Occipital lobe (tissue), 2 donors: Measurements from ENCODE around the gene ABTB2. TPM values are rescaled to one million over a fixed set of nuclear protein-coding genes. Genes with fewer than 3 reads are reported as not detected.

Source experiments
- DNase-seq: peaks from one replicate; lab custom pipeline; 2025; lab: John Stamatoyannopoulos, UW
- total RNA-seq: library from RNA; depleted of rRNA; stranded (reverse); fragments of >200 nt; gene quantifications from one replicate; pipeline ENCODE4 v1.2.3, GENCODE V29; 2014

ABTB2 gene
- total RNA-seq, 1 donor from 2014 or later = 3.7 TPM

DNA sequence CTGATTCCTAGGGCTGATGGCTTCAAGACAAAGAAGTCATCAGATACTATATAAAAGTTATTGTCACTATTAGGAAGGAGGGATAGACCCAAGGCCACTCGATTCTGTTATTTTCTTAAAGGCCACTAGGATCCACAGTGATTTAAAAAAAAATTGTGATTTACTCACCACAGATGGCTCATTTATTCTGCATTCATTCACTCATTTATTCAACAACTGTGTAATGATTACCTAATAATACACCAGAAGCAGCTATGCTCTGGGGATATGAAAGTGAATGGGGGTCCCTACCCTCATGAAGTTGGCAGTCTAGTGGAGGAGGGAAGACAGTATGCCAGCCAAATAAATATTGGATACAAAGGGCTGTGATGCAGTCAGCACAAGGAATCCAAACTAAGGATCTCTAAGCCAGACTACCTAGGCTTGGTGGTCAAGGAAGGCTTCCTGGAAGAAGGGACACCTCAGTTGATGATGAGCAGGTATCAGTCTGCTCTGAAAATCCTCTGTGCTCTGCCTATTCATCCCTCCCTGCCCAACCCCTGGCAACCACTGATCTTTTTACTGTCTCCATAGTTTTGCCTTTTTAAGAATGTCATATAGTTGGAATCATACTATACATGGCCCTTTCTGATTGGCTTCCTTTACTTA, 141.9 kb downstream of the ABTB2 start:
- DNase-seq = no peak

DNA sequence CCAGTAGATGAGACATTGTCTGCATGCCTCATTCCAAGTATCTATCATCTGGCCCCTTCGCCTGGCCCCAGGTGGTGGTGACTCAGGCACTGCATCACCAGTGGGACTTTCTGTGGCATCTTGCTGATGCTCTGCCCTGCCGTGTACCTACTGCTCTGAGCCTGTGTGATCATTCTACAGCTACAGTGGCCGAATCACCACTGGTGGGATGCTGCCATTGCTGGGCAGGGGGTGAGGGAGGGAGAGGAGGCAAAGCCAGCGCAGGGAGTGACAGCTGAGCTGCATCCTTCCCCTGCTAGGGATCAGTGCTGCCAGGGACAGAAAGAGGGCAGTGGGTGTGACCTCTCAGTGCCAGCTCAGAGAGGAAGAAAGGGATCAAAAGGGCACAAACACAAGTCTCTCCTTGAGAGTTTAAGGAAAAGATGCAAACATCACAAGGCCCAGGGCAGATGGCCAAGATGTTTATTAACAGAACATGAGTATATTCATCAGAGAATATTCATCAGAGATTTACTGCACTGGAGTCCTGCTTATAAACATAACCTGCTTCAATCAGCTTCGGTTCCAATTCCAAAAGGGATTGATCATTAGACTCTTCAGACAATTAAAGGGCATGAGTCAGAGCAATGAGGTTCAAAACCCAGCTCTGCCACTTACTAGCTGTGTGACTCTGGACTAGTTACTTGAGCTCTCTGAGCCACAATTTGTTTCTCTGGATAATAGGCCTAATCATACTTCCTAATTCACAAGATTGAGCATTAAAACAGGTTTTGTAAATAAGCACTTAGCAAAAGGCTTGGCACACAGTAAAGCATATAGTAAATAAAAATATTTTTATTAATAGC, 142.6 kb downstream of the ABTB2 start:
- no peak for DNase-seq

DNA sequence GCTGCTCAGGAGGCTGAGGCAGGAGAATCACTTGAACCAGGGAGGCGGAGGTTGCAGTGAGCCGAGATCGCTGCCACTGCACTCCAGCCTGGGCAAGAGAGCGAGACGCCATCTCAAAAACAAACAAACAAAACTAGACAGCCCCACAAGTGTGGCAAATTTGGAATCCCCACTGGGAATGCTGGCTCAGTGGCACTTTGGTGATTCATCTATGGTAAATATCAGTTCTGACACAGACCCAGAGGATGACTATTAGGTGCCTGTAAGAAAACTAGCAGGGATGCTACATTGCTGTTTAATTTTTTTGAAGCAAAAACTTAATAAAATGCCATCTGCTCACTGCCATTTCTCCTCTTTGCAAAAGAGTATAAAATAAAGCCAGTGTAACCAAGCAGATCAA, 144.4 kb downstream of the ABTB2 start:
- no peak for DNase-seq

DNA sequence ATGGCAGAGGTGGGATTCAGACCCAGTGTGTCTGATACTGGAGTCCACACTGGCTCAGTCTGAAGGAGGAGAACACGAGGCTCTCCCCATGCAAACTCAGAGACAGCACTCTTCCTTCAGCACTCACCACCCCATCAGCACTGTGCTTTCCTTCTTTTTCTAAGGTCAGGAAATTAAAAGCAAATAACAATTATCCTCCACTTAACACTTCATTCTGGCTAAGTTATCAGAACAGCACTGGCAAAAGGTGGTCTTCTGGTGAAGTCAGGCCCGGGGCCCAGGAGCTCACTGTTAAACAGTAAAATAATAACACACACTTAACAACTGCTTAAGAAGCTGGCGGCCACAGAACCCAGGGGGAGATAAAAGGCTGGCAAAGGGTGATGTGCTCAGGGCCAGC, 145.2 kb downstream of the ABTB2 start:
- no peak for DNase-seq

DNA sequence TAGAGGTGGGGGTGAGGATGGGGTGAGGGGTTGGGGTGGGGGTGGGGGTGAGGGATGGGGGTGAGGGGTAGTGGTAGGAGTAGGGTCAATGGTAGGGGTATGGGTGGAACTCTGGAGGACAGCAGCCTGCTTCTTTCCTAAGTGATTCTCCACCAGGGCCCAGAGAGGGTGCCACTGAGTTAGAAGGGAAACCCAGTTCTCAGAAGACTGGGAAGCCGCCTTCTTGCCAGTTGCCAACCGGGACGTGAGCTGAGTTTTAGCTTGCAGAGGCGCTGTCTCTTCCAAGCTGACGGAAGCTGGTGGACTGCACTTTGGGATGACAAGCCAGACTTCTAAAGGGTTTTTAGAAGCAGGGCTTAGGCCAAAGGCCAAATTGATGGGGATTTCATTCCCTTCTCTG, 148.0 kb downstream of the ABTB2 start:
- DNase-seq = no peak

GRCh38 chr11:34208266-34209135, 149.3 kb downstream of the ABTB2 start:
- DNase-seq = no peak

DNA sequence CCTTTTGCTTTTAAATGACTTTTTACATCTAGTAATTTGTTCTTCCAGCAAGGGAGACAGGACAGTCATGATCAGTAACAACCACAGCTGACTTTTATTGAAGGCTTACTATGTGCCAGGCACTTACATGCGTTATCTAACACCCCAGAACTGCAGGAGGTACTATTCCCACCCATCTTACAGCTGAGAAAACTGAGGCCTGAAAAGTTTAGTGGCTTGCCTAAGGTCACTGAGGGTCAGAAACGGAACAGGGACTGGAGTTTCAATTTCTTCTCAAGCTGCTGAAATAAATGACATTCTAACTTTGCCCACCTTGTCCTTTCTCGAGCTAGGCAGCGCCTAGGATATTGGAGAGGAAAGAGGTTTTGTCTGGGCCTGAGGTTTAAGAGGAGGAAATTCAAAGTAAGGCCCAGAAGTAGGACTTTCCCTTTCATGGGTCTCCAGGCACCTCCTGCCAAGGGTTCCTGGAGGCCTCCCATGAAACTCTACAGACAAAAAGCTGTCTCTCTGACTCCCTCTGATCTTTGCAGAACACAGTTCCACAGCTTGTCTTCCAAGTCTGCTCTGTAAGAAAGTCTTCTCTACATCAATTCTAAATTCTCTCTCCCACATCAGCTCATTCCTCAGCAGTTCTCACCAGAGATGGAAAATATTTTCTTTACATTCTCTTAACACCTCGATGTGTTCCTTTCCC, 150.2 kb downstream of the ABTB2 start:
- no peak for DNase-seq

DNA sequence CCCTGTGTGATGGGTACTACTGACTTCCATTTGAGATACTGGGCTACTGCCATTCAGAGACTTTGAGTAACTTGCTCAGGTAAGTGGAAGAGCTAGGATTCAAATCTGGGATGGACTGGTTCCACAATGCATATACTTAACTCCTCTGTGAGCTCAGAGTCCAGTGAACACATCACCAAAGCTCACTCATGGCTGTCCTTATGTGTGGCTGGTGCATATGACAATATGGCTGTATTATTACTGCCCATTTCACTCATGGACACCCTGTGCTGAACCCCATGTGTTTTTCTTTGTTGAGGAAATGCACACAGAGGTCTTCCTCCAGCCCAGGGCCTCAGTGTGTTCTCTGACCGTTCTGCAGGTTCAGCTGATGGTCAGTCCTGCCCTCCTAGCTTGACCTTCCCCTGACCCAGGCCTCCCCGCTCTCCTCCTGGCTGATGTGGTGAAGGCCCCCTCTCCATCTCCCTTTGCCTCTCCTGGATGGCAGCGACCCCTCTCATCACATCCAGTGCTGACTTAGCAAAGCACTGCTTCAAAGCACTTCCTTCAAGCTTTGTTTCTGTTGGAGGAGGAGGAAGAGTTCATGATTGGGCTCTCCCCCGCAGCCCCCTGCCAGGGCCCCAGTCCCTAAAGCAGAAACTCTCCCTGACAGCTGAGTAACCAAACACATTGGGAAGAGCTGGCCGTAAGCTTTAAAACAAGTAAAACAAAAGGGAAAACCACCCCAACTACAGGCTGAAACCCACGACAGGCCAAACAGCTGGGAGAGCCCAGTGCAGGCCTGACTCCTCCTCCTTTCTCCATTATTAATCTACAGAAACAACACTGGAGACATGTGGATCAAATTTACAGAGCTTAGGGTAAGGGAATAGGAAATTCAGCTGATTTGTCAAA, 151.2 kb downstream of the ABTB2 start:
- DNase-seq = no peak

GRCh38 chr11:34205326-34206035, 152.3 kb downstream of the ABTB2 start:
- no peak for DNase-seq

DNA sequence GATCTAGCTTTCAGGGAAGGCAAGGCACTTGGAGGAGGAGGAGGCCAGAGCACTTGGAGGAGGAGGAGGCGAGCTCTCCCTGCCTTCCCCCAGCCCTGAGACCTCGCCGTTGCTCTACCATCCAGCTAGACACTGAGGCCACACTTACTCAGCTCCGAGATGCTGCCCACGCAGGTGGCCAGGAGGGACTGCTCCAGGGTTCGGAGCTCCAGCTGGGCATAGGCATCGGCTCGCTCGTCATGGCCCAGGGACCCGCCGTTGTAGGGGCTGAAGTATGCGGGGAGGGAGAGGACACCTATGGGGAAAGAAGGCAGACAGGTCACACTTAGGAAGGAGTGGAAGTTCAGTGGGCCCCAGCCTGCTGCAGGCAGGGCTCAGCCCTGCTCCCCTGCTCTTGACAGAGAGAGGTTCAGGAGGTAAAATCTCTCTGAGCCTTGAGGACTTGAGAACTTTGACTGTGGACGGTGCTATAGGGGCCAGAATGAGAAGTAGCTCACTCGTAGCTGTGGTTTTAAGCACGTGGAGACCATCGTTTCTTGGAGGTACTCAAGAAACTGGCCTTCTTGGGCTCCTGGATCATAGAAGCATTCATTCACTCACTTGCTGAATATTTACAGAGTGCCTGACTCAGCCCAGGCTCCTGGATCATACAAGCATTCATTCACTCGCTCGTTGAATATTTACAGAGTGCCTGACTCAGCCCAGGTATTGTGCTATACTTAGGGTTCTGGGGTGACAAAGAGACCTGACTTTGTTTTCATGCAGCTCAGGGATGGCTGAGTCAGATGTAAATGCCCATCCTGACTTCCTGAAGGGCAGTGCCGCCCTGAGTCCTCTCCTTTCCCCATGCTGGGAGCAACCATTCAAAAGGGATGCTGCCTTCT, 153.2 kb downstream of the ABTB2 start:
- DNase-seq = no peak

GRCh38 chr11:34203377-34203871, 154.4 kb downstream of the ABTB2 start:
- DNase-seq = no peak

DNA sequence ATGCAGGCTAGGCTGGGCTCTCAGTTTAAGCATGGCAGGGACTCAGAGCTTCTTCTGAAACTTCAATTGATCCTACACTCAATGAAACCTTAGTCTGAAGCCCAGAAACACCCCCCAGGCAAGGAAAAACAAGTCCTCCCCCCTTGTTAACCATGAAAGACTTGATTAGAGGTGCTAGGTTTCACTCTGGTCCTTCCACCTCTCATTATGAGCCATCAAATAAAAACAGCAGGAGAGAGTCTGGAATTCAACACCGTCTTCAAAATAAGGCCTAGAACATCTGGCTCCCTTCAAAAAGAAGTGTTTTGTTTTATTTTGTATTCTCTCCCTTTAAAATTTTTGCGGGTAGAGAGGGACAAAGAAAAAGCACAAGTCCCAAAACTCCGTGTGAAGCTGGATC, 156.7 kb downstream of the ABTB2 start:
- no peak for DNase-seq

GRCh38 chr11:34199525-34199924, 158.3 kb downstream of the ABTB2 start:
- DNase-seq = no peak

DNA sequence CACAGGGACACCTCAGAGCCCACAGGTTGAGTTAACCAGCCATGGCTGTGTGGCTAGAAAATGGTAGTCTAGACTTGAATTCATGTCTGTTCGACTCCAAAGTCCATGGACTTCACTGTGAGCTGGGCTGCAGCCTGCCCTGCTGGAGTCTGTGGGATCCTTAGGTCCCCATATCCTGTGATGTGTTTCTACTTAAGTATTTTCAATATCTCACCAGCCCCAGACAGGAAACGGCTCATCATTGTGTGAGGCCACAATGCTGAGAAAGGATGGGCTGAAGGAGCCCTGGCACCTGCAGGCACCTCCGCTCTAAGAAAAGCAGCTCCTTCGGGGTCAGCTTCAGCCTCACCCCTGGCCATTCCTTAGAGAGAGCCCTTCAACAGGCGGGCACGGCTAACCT, 159.3 kb downstream of the ABTB2 start:
- no peak for DNase-seq

DNA sequence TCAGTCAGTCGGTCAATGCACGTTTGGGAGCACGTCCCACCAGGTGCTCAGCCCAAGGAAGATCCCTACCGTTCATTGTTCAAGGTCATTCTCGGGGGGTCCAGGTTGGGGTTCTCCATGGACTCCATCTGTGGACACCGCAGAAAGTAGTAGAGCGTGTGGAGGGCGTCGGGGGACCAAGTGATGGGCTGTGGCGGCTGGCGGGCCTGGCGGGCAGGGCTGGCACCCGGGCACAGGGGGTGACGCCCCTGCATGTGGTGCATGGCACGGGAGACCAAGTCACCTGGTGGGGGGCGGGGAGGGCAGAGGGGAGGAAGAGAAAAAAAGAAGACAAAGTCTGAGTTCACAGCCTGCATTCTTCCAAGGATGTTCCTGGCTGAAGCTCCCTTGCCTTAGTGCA, 160.6 kb downstream of the ABTB2 start:
- DNase-seq = no peak

GRCh38 chr11:34194576-34195335, 163.1 kb downstream of the ABTB2 start:
- no peak for DNase-seq

DNA sequence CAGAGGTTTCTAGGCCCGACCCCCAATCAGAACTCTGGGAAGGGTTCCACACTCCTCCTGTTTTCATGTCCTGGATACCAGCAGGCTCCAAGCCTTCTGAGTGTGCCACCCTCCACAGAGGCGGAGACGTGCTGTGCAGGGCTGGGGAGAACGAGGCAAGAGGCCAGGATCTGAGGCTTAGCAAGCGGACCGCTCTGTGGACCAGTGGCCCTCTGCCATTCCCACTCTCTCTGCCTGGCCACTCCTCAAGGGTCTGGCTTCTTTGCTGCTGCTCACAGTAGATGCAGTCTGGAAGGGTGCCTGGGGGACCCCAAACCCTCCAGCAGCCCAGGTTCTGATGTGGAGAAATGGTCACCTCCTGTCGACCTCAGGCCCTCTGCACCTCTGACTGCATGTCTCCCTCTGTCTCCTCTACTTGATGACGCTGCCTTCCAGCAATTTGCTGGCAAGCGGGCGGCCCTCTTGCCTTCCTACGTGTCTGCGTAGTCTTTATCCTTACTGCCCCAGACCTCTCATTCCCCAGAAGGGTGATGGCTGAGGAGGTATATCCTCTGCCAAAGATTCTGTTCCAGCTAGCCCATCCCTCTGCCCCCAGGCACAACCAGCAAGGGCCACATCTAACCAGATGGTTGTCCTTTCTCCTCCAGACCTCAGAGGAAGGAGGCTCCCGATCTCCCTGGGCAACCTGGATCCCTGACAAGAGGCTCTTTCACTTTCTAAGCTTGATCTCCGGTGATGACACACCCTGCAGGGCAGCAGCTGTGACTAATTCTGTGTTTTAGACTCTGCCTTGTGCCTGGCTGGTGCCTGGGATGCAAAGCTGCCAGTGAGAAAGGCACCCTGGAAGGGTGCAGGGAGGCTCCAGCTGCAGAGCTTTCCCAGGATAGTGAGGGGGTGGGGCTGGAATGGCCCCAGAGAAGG, 165.1 kb downstream of the ABTB2 start:
- peak; percentile 48 for DNase-seq
